Activated naive CD8-positive, alpha-beta T cell treated with anti-CD3 and anti-CD28 coated beads for 36 hours (primary cell): ENCODE data around the gene LRP8. TPM values are rescaled to one million over a fixed set of nuclear protein-coding genes. Genes with fewer than 3 reads are reported as not detected.

Source experiments
- DNase-seq: peaks from one replicate; pipeline ENCODE4 v3.0.0; 2021
- H3K27ac Mint-ChIP-seq: one replicate; pipeline ENCODE4 v1.8.0; 2022; ENCODE audit warnings: mild to moderate bottlenecking, moderate library complexity, mixed read lengths
- H3K27me3 Mint-ChIP-seq: one replicate; pipeline ENCODE4 v1.8.0; 2022; ENCODE audit warnings: mild to moderate bottlenecking, mixed read lengths
- H3K36me3 Mint-ChIP-seq: one replicate; pipeline ENCODE4 v1.8.0; 2021; ENCODE audit warnings: mild to moderate bottlenecking, mixed read lengths
- H3K4me1 Mint-ChIP-seq: one replicate; pipeline ENCODE4 v1.8.0; 2021; ENCODE audit warnings: mixed read lengths
- H3K4me3 Mint-ChIP-seq: one replicate; pipeline ENCODE4 v1.8.0; 2022; ENCODE audit warnings: mild to moderate bottlenecking, moderate library complexity, mixed read lengths
- H3K9me3 Mint-ChIP-seq: one replicate; pipeline ENCODE4 v1.8.0; 2022; ENCODE audit warnings: mixed read lengths
- total RNA-seq, 2 experiments: library from RNA; stranded (reverse); gene quantifications; one replicate each; pipeline ENCODE4 v1.2.3, GENCODE V29; 2021

LRP8 gene
- total RNA-seq, 2 experiments from 2014 or later, result 42.3 to 47.7 TPM

DNA sequence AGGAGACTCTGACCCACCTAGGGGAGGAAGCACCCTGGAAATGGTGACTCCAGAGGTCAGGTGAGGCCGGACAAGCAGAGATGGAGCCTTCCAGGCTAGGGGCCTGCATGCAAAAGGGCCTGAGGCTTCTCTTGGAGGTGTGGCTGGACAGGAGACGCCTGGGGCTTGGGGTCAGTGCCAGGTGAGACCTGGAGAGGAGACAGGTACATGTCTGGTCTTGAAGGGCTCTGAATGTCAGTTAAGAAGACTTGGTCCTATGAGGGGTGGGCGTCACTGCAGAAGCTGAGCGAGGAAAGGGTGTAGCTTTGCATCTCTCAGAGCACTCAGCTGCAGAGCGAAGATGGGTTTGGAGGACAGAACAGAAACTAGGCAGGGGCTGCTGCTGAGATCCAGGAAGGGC is 14.3 kb downstream of the LRP8 start:
- peaks cover 4% of the 10 kb centered on the region for H3K4me1 Mint-ChIP-seq
- no peak overlapping the region for H3K4me3 Mint-ChIP-seq
- H3K27me3 Mint-ChIP-seq, result no peaks in the 10 kb centered on the region
- no peak overlapping the region for H3K27ac Mint-ChIP-seq
- H3K9me3 Mint-ChIP-seq, result no peaks in the 10 kb centered on the region
- peaks cover 17% of the 10 kb centered on the region for H3K36me3 Mint-ChIP-seq
- DNase-seq, result no peak

DNA sequence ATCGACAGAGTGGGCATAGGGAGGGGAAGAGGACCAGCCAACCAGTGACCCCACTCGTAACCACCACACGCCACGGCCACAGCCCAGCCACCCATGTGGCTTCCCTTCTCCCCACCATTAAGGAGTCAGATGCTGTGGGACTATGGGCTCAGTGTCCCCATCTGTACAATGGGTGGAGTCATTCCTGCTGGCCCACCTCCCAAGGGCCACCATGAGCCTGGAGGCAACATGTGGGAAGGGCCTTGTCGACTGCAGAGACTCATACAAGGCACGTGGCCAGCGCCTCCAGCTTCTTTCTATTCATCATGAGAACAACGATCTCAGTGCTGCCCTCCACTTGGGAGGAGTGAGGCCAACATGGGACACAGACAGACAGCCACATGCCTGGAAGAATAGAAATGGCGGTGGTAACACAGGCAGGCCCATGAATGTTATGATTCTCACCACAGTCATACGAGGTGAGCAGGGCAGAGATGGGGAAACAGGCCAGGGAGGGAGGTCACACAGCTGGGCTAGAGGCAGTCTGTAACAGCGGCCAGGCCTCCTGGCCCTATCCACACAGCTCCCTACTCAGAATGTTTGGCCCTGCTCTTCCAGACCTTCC is 16.1 kb downstream of the LRP8 start:
- Mint-ChIP-seq H3K4me3 (no peak overlapping the region), H3K4me1 (peaks cover 2% of the 10 kb centered on the region), H3K36me3 (peaks cover 19% of the 10 kb centered on the region), H3K27ac (no peak overlapping the region), H3K9me3 (no peaks in the 10 kb centered on the region), H3K27me3 (no peaks in the 10 kb centered on the region)
- DNase-seq, result no peak

DNA sequence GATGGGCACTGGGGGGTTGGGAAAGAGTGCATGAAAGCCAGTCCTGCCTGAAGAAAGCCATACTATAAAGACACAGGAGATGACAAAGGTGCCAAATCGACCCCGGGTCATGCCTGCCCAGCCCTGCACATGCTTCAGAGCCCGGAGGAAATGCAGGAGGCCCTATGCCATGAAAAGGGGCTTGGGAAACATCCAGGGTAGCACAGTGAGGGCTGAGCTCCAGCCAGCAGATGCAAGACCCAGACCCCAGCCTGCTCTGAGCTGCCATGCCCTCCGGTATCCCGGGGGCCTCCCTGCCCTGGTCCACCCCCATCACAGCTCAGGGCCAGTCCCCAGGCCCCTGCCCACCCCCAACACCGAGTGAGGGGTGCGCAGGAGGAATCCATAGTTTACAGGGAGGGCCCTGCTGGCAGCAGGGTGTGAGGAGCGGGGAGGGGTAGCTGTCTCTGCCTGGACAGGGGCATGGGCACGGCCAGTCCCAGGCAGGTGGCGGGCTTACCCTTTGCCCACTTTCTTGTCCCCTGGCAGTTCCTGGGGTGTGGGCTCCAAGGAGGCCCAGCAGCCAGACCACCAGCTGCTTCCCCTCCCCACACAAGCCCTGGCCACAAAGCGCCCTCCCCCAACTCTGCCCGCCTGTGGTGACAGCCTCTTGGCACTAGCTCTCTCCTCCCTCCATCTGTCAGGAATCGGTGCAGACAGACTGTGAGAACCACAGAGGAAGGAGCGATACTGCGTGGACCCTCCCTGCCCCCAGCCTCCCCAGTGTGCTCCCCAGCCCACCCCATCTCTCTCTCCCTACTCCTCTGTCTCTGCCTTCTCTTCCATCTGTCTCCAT is 16.8 kb downstream of the LRP8 start:
- no peak overlapping the region for H3K27ac Mint-ChIP-seq
- no peak for DNase-seq

DNA sequence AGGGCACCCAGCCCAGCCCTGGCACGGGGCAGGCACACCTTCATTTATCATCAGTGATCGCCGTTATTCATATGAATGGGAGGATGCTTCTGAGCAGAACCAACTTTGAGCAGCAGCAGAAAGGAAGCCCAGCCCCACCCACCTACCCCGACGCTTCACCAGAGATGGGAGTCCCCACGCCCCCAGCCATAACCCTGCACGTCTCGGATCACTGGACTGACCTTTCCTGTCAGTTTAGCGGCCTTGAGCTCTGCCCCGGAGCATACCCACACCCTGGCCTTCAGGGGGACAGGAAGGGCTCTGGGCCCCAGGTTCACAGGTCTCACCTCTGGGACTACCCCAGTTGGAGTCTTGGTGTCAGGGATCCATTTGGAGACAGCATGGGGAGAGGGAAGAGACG is 18.1 kb downstream of the LRP8 start:
- Mint-ChIP-seq H3K27me3 (no peaks in the 10 kb centered on the region), H3K4me3 (no peak overlapping the region), H3K9me3 (no peaks in the 10 kb centered on the region), H3K27ac (no peak overlapping the region), H3K4me1 (peaks cover 9% of the 10 kb centered on the region), H3K36me3 (peaks cover 16% of the 10 kb centered on the region)
- no peak for DNase-seq

More for the DNA sequence above, 16.8 kb downstream of the LRP8 start:
- H3K36me3 Mint-ChIP-seq, result peaks cover 20% of the 10 kb centered on the region
- H3K4me3 Mint-ChIP-seq, result no peak overlapping the region
- H3K27me3 Mint-ChIP-seq, result no peaks in the 10 kb centered on the region
- peaks cover 7% of the 10 kb centered on the region for H3K4me1 Mint-ChIP-seq
- H3K9me3 Mint-ChIP-seq, result no peaks in the 10 kb centered on the region

DNA sequence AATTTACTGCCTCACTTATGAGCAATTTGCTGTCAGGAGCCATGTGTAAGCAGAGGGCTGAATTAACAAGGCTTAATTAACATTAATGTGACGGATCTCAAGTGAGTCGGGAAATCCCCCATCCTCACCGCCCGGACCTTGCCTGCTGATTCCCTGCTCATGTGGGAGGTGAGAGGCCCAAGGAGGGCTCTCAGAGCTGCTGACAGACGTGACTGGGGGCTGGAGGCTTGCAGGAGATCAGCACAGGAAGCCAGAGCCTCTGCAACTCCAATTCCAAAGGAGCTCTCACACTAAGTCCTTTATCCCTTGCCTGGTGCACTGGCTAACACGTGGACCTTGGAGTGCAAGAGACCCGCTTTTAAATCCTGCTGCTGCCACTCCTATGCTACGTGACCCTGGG is 19.4 kb downstream of the LRP8 start:
- H3K27ac Mint-ChIP-seq, result no peak overlapping the region
- H3K4me1 Mint-ChIP-seq, result peaks cover 9% of the 10 kb centered on the region
- H3K4me3 Mint-ChIP-seq, result no peak overlapping the region
- no peak for DNase-seq
- H3K27me3 Mint-ChIP-seq, result no peaks in the 10 kb centered on the region
- no peaks in the 10 kb centered on the region for H3K9me3 Mint-ChIP-seq
- H3K36me3 Mint-ChIP-seq, result peaks cover 14% of the 10 kb centered on the region

DNA sequence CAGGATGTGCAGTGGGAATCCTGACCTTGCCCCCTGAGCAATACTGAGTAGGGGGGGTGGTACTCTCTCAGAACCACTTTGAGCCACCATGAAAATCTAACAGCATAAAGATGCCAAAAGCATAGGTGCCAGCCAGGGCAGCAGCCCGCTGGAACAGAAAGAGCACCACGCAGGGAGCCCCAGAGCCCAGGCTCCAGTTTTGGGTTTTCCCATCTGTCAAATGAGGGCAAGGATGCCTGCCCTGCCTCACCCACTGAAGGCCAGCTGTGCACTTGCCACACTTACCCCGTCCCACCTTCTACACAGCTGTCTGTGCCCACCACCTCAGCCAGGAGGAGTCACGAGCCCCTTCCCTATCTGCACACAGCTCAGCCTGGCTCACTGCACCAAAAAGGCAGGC is 20.8 kb downstream of the LRP8 start:
- peaks cover 9% of the 10 kb centered on the region for H3K4me1 Mint-ChIP-seq
- H3K4me3 Mint-ChIP-seq, result no peak overlapping the region
- H3K27me3 Mint-ChIP-seq, result no peaks in the 10 kb centered on the region
- peaks cover 13% of the 10 kb centered on the region for H3K36me3 Mint-ChIP-seq
- no peaks in the 10 kb centered on the region for H3K9me3 Mint-ChIP-seq
- DNase-seq, result no peak
- no peak overlapping the region for H3K27ac Mint-ChIP-seq

DNA sequence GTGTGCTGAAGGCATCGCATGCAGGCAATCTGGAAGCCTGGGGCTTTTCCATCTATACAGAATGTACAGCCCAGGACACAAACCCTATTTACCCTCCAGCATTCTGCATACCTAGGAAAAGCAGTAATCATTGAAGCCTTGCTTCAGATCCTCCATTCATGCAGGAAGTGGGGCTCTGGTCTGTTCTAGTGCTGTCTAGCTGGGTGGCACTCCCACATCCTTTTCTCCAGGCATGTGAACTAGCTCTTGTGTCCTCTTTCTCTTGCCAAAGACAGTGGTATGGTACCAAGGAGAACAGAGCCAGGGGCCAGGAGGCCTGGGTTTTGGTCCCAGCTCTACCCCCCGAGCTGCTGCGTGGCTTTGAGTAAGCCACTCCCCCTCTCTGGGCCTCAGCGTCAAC is 21.7 kb downstream of the LRP8 start:
- peaks cover 9% of the 10 kb centered on the region for H3K4me1 Mint-ChIP-seq
- peaks cover 10% of the 10 kb centered on the region for H3K36me3 Mint-ChIP-seq
- peak overlapping the region; percentile 12 for H3K27ac Mint-ChIP-seq
- H3K27me3 Mint-ChIP-seq, result no peaks in the 10 kb centered on the region
- H3K4me3 Mint-ChIP-seq, result no peak overlapping the region
- no peaks in the 10 kb centered on the region for H3K9me3 Mint-ChIP-seq
- DNase-seq, result no peak

DNA sequence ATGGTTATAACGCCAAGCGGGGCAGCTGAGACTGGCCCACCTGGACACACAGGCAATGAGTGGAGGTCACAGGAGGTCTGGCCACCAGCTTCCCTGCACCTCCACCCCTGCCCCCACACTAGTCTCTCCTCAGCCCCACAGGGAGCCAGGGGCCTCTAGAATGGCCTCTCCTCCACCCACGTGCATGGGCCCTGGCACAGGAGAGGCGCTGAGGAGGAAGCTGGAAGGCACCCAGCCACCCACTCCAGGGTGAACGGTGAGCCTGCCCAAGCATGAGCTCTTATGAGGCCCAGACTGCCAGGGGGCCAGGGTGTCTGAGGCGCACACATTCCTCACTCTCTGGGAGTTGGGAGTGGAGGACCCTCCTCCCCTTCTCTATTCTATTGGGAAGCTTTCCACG is 22.2 kb downstream of the LRP8 start:
- peaks cover 9% of the 10 kb centered on the region for H3K4me1 Mint-ChIP-seq
- H3K27ac Mint-ChIP-seq, result no peak overlapping the region
- no peak for DNase-seq

DNA sequence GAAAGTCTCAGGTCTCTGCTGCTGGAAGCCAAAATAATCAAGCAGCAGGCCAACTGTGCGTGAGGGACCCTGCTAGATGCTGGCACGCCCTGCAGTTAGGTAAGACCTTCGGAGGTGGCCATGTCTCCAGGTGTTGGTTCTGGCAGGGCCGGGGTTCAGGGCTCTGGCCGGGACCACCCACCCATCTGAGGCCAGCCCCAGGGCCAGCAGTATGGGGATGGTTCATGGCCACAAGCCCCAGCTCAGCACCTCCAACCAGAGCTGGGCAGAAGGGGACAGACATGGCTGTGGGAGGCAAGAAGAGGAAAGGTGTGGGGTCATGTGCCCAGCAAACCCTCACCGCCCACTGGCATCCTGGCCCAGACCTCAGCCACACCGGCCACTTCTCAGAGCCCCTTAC is 23.3 kb downstream of the LRP8 start:
- no peaks in the 10 kb centered on the region for H3K27me3 Mint-ChIP-seq
- no peak for DNase-seq
- peaks cover 14% of the 10 kb centered on the region for H3K36me3 Mint-ChIP-seq
- H3K4me1 Mint-ChIP-seq, result peaks cover 9% of the 10 kb centered on the region
- no peak overlapping the region for H3K4me3 Mint-ChIP-seq
- H3K27ac Mint-ChIP-seq, result no peak overlapping the region
- H3K9me3 Mint-ChIP-seq, result no peaks in the 10 kb centered on the region

More for the DNA sequence above, 22.2 kb downstream of the LRP8 start:
- Mint-ChIP-seq H3K36me3 (peaks cover 14% of the 10 kb centered on the region), H3K4me3 (no peak overlapping the region), H3K9me3 (no peaks in the 10 kb centered on the region), H3K27me3 (no peaks in the 10 kb centered on the region)

DNA sequence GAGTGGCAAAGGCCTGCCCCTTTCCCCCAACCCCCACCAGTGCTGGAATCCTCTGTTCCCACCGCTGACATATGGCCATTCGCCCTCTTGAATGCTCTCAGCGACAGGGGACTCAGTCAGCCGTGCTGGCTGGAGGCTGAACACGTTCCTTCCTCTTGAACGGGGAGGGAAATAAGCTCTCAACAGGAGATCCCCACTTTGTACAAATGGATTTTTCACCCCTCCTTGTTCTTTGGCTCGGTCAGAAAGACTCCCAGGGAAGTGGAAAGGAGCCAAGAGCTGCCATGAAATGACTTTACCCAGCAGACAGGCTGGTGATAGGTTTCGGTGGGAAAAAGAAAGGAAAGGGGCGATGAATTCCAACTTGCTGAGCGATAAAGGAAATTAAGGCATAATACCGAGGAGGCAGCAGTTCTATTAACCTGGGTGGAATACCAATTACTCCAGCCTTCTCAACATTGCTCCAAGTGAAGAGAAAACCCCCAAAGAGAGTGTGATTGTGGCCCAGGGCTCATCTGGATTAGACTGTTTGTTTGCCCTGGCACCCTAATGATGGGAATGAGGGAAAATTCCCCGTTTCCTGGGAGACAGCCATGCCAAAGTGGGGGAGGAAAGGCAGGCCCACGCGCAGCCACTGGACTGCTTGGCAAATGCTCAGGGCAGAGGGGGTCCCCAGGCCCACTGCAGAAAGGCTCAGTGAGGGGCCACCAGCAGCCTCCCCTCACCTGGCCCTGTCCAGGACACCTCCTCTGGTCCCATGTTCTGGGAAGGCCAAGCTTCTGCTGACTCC is 23.9 kb downstream of the LRP8 start:
- Mint-ChIP-seq H3K36me3 (peaks cover 12% of the 10 kb centered on the region), H3K4me1 (peaks cover 9% of the 10 kb centered on the region), H3K27ac (no peak overlapping the region), H3K9me3 (no peaks in the 10 kb centered on the region), H3K27me3 (no peaks in the 10 kb centered on the region), H3K4me3 (no peak overlapping the region)
- DNase-seq, result no peak

DNA sequence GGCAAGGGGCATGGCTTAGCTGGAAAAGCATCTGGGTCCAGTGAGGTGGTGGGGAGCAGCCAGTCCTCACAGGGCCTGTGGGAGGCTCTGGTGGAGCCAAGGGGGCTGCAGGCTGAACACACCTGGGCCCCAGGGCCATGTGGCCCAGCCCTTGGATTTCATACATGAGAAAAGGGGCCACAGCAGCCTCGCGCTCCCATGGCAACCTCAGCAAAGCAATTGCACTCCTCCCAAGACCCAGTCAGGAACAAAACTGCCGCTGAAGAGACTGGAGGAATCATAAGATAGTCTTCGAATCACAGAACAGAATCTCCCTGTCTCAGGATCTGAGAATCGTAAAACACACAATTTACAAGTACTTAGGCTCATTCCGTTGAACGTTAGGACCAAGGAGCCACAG is 24.6 kb downstream of the LRP8 start:
- H3K9me3 Mint-ChIP-seq, result no peaks in the 10 kb centered on the region
- no peak overlapping the region for H3K4me3 Mint-ChIP-seq
- no peak for DNase-seq
- H3K36me3 Mint-ChIP-seq, result peaks cover 11% of the 10 kb centered on the region
- H3K27me3 Mint-ChIP-seq, result no peaks in the 10 kb centered on the region
- H3K4me1 Mint-ChIP-seq, result peaks cover 9% of the 10 kb centered on the region
- H3K27ac Mint-ChIP-seq, result no peak overlapping the region

DNA sequence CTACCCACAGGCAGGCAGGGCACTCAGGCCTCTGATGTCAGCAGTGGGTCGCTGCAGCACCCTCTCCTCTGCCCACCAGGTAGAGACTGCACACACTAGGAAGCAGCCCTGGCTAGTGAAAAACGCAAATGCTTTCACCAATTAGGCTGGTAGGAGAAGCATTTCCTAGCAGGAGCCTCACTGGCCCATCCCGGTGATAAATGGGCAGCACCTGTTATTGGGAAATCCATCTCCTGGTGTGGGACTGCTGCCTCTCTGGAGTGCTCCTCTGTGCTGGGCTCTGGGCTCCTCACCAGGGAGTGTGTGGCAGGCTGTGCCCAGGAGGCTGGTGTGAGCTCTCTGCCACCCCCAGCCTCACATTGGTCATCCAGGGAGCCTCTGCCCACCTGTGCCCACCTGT is 28.6 kb downstream of the LRP8 start:
- H3K27ac Mint-ChIP-seq, result no peak overlapping the region
- no peak overlapping the region for H3K4me3 Mint-ChIP-seq
- no peaks in the 10 kb centered on the region for H3K27me3 Mint-ChIP-seq
- H3K4me1 Mint-ChIP-seq, result peaks cover 8% of the 10 kb centered on the region
- no peak for DNase-seq
- H3K9me3 Mint-ChIP-seq, result no peaks in the 10 kb centered on the region
- peaks cover 8% of the 10 kb centered on the region for H3K36me3 Mint-ChIP-seq

DNA sequence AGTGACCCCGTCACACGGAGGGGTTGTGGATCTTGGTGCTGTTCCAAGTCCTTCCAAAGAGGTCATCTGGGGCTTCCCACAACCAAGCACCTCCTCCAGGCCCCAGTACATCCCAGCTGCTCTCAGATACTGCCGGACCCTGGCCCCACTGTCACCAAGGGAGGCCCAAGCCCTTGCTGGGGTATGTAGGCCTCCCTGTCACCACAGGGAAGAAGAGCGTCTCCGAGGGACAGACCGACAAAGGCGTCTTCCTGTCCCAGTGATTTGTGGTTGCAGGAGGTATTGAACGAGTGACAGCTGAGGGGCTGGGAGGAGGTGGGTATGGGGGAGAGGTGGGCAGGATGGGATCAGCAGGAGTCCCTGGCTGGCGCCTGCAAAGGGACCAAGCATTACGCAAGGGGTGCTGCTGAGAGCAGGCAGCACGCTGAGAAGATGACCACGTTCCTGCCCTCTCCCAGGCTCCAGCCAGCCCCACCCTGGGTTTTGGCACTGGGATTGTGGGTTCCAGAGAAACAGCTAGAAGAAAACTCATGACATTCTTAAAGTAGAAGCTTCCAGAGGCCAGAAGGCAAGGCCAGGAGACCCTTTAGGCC is 29.7 kb downstream of the LRP8 start:
- no peaks in the 10 kb centered on the region for H3K27me3 Mint-ChIP-seq

DNA sequence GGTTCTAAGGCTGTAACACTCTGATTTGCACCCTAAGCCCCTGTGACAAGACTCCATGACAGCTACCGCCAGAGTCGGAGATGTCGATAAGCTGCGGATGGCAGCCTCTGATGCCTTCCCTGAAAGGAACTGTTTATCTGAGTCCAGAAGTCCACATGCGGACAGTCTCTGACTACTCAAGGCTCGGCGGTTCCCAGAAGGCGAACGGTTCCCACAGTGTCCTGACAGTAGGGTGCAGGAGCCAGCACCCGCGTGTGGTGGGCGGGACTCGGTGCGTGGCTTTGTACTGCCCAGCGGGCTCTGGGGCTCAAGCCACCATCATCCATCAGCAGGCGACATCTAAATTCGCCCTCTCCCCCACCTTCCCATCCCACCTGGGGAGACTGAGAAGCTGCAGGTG is 30.7 kb downstream of the LRP8 start:
- no peaks in the 10 kb centered on the region for H3K27me3 Mint-ChIP-seq
- no peak overlapping the region for H3K27ac Mint-ChIP-seq
- DNase-seq, result no peak
- no peaks in the 10 kb centered on the region for H3K9me3 Mint-ChIP-seq
- peaks cover 8% of the 10 kb centered on the region for H3K36me3 Mint-ChIP-seq
- H3K4me3 Mint-ChIP-seq, result no peak overlapping the region
- peaks cover 20% of the 10 kb centered on the region for H3K4me1 Mint-ChIP-seq

More for the DNA sequence above, 29.7 kb downstream of the LRP8 start:
- Mint-ChIP-seq H3K4me3 (no peak overlapping the region), H3K4me1 (peaks cover 14% of the 10 kb centered on the region), H3K9me3 (no peaks in the 10 kb centered on the region), H3K27ac (no peak overlapping the region), H3K36me3 (peaks cover 8% of the 10 kb centered on the region)
- no peak for DNase-seq

DNA sequence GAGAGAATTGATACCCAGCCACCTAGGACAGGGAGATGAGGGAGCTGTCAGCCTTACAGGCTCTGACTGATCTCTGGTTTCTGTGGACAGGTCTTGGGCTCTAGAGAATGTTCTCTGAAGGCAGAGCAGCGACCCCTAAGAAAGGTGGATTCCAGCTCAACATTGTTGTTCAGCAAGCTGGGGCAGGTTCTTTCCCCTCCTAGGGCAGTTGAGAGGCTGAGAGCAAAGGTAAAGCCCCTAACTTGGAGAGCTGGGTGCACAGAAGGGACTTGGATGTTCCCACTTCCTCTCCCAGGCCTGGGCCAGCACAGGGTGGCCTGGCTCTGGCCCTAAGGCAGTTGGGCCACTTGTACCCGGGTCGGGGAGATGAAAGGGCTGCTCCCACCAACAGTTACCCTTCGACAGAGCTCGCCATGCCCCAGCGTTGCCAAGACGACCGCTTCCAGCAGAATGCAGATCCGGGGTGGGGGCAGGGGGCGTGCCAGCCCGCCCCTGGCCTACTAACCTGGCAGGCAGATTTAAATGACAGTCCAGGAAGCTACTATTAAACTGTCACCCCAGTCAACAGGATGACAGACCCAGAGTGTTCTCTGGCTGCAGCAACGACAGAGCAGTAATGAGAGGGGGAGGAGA is 31.6 kb downstream of the LRP8 start:
- Mint-ChIP-seq H3K27me3 (no peaks in the 10 kb centered on the region), H3K36me3 (peaks cover 6% of the 10 kb centered on the region), H3K4me1 (peaks cover 20% of the 10 kb centered on the region), H3K4me3 (no peak overlapping the region), H3K27ac (no peak overlapping the region), H3K9me3 (no peaks in the 10 kb centered on the region)
- DNase-seq, result no peak
